ENCODE data around the gene TNFRSF25.

DNA sequence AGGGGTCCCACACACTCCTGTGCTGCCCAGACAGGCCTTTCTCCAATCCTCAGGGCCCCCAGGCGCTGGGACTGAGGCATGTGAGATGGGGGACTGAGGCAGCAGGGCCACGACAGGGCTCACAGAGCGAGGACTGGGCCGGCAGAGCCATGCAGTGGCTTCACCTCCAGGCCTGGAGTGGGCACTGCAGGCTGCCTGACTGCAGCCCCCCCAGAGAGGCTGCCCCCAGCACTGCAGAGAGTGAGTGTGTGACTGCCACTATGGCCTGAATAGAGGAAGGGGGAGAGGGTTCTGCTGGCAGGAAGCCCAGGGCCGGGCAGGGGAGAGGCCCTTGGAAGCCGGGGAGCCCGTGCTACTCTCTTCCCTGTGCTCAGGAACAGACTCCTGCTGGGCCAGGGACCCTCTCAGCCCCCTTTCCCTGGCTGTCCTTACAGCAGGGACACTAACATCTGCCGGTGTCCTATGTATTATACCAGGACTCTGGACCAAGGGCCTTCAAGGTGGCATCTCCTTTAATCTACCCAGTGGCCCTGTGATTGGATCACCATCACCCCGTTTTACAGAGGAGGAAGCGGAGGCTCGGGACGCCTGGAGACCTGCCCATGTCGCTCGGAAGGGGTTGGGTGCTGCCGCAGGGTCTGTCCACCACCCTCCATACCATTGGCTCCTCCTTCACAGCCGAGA, 45.7 kb upstream of the TNFRSF25 start:
- TF ChIP-seq POLR2A (IDR thresholded peaks at IDR 0.05; ENCODE audit: low read depth, low read length) (no peak), POLR2AphosphoS5 (IDR thresholded peaks at IDR 0.05; ENCODE audit: low read depth, low read length) (no peak)
